Activated CD8-positive, alpha-beta memory T cell treated with anti-CD3 and anti-CD28 coated beads for 24 hours (primary cell): Measurements from ENCODE around the gene DOCK4.

Source experiments
- DNase-seq: peaks from one replicate; pipeline ENCODE4 v3.0.0-alpha.2; 2020

Gene DOCK4

DNA sequence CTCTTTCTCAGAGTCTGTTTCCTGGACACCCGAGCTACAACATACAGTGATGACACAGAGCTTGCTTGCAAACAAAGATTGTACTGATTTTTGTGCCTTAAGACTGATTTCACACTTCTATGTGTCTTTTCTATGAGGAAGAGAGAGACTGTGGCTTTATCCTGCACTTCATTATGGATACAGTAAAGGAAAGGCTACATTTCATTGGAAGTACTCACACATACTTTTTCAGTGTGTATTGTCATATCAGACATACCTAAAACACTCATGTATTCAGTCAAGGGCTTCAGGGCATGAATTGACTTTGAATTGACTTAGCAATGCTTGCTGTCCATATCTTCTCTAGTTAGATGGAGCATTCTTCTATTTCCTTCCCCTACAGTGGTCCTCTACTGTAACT lies 508.4 kb downstream of the DOCK4 start:
- DNase-seq, result no peak

DNA sequence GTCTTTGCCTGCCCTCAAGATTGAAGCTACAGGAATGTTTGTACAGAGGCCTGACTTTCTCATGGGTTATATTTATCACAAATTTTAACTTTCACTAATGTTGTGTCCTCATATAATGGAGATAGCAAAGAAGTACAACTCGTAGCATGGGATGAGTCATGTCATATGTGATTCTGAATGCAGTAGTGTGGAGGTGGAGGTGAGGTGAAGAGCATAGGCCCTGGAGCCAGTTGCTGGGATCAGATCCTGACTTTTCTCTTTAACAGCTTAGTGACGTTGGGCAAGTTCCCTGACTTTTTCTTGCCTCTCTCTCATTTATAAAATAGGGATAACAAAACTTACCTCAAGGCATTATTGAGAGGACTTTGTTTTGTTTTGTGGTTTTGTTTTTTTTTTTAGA lies 511.8 kb downstream of the DOCK4 start:
- DNase-seq, result no peak

DNA sequence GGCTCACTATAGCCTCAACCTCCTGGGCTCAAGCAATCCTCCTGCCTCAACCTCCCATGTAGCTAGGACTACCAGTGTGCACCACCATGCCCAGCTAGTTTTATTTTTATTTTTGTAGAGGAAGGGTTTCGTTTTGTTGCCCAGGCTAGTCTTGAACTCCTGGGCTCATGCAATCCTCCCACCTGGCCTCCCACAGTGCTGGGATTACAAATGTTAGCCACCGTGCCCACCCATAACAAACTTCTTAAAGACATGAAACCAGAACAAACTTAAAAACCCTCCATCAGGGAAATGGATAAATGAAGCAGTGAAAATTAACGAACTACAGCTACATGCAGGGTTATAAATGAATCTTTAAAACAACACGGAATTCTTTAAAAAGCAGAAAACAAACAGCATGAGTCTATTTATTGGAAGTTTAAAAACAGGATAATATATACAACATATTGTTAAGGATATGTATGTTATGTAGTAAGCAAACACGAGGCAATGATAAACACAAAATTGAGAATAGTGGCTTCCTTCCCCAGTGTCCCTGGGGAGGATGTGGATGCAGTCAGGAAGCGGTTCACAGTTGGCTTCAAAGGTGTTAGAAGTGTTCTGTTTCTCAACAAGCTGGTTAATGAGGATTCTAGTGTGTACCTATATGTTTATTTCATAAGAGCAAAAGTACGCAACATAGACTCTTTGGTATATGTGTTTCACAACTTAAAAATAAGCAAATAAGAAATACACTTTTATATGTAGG lies 515.7 kb downstream of the DOCK4 start:
- DNase-seq, result no peak

DNA sequence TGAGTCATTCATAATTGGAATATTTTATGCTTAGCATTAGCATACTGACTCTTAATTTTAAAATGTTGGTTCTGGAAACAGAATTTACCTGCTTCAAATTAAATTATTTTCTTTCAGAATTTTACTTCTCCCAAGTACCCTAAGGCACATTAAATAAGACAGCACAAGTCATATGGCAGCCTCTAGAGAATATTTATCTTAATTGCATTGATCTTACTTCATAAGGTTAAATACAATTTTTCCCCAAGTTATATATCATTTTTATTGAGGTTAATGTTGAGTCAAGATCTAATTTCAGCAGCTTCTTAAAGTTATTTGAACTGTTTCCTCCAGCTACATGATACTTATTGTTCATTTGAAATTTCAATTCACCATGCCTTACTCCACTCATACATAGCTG lies 520.9 kb downstream of the DOCK4 start:
- no peak for DNase-seq

DNA sequence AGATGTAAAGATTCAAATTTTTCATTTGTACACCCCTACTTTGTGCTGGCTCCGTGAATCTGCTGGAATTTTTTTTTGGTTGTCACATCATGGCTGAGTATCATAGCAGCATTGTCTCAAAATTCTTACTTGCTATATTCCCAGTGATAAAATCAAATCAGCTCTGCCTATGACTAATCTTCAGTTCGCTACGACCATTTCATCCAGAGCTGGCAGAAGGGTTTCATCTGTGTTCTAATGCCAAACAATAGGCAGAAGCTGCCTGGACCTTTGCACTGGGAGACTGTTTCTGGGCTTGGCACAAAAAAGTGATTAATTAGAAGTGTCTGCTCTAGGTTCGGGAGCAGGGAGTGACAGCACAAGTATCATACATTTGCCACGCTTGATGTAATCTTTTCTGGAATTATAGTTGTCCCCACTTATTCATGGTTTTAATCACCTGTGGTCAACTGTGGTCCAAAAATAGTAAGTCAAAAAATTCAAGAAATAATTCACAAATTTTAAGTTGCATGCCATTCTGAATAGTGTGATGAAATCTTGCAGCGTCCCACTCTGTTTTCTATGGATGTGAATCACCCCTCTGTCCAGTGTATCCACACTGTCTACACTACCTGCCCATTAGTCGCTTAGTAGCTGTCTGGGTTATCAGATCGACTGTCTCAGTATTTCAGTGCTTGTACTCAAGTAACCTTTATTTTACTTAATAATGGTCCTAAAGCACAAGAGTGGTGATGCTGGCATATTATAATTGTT lies 523.4 kb downstream of the DOCK4 start:
- no peak for DNase-seq

DNA sequence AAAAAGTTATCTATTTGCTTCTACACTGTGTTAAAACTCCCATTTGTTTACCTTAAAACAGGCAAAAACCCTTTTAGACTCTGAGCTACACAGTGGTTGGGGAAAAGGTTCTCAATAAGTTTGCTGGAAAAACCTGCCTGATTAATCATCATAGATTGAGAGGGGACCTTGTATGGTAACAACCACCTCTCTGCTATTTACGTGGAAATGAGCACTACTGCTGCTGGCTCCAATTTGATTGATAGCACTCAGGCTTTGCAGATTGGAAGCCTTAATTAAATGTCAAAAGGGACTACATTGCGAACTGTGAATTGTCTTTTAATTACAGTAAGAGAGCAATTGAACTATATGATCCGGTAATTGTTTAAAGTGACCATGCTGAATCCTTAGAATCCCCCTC lies 525.0 kb downstream of the DOCK4 start:
- DNase-seq, result no peak

DNA sequence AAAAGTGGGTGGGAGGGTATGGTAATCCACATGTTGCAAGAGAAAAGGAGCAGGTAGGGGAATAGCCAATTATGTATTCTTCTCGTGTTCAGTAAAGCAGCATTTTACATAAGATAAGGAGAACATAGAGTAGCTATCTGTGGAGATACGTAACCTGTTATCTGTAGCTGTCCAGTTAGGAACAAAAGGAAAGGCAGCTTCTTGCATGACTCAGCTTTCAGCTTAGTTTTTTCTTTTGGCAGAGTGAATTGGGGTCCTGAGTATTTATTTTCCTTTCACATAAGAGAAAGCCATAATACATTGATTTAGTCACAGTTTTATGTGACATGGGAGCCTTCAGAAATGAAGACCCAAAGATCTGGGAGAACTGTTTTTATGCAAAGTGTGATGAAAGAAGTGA lies 527.2 kb downstream of the DOCK4 start:
- DNase-seq, result no peak

GRCh38 chr7:111678281-111678680 lies 527.9 kb downstream of the DOCK4 start:
- DNase-seq, result no peak

GRCh38 chr7:111677848-111678247 lies 528.4 kb downstream of the DOCK4 start:
- no peak for DNase-seq

DNA sequence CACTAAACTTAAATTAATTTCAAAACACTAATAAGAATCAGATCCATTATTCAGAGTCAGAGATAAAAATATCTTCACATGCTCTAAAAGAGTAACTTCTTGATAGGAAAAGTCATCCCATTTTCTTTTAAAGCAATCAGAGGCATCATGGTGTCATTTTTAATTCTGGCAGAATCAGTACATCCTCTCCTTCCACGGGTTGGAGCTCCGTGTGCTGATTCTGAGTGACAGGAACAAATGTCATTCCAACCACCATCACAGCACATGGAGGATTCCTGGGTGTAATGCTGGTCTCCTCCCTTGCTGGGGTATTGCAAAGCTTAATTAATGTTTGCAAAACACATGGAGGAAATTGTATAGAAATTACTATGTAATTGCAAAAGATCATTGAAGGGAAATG lies 529.4 kb downstream of the DOCK4 start:
- no peak for DNase-seq
